HG03108 (cell line): ENCODE data around the gene ZNF778.
"Not testable (repeated sequence)": the region's sequence is repeated elsewhere in the genome, so short reads cannot be mapped to it uniquely, and the experiment has no call there.

ENCODE experiments used
- ATAC-seq: cut with Tn5 transposase; IDR thresholded peaks from one replicate; pipeline ENCODE4 v1.9.1; 2021; ENCODE audit warnings: moderate library complexity; ENCODE audit not compliant: unreplicated experiment

The ZNF778 gene

DNA sequence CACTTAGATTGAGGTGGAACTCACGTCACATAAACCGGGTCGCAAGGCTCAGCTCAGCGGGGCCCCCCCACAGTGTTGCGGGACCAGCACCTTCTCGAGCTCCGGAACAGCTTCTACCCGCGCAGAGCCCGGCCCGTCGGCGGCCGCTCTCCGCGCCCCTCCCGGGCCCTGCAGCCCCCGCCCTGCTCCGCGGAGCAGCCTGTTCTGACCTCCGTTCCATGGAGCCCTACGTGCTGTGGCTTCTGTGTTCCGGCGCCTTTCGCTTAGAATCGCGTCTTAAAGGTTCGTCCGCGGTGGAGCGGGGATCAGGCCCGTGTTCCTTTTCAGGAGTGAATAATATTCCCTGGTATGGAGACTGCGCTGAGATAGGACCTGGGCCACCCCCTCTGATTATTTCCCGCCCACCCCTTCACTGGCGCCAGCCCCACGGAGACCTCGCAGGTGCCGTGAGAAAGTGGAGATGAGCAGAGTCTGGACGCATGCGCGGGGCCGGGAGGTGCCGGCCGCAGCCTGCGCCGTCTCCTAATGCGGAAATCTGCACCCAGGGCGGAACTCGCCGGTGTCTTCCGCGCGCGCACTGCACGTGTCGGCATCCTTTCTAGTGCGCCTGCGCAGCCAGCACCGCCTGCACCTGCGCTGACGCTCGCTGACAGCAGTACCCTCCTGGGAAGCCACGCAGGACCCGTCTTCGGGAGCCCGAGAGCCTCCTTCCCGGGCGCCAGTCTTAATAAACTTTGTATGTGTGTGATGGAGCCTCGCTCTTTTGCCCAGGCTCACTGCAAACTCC, 30.9 kb downstream of the ZNF778 start:
- ATAC-seq = no peak

DNA sequence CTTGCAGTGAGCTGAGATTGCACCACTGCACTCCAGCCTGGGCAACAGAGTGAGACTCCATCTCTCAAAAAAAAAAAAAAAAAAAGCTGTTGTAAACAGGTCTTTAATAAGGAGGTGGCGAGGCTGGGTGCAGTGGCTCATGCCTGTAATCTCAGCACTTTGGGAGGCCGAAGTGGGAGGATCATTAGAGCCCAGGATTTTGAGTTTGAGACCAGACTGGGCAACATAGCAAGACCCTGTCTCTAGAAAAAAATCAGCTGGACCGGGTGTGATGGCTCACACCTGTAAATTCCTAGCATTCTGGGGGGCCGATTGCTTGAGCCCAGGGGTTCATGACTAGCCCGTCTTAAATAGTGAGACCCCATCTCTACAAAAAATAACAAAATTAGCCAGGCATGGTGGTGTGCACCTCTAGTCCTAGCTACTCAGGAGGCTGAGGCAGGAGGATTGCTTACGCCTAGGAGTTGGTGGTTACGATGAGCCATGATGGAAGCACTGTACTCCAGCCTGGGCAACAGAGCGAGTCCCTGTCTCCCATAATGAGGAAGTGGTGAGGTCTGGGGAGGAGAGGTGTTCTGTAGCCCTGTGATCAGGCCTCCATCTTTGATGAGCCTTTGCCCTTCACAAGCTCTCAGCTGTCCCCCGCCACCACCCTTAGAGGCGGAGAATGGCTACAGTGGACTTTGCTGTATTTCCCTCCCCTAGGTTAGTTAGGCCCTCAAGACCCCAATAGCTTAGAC, 36.2 kb downstream of the ZNF778 start:
- no peak for ATAC-seq

DNA sequence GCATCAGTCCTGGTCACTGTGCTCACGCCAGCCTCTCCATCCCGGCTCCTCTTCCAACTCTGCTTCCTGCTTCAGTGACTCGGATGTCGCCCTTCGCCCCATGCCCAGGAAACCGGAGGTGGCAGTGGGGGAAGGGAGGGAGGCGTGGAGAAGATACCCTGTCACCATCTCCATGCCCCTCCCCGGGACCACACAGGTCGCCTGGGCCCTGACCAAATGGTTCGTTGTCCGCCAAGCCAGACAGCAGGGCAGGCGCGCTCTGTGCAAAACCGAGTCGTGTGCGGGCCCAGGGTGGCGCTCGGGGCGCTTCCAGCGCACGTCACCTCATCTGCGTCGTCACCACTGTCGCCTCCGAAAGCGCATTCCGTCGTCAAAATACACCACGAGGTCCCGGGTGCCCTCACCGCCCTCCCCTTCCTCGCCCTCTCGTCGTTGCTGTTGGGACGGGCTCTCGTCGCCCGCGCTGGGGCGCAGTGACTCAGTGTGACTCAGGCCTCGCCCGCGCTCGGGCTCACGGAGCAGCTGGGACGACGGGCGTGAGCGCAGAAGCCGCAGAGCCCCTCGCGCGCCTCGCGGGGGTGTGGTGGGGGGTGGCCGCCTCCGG, 39.2 kb downstream of the ZNF778 start:
- ATAC-seq = no peak

DNA sequence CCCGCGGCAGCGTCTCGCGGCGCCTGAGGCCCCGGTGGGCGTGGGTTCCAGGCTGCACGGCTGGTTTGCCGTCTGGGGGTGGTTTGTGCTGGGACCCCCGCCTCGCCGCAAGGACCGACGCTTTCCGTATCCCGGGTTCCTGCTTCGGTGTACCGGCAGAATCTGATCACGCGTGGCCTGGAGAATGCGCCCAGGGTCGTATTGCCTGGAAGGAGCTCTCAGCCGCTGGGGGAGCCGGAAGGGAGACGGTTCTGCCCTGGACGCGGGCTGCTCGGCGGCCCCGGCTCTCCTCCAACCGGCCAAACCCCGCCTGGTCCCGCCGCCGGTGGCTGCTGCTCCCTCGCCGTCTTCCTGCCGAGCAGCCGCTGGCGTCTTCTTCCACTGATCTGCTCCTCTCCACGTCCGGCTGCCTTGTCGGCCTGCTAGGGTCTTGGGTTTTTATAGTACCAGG, 39.8 kb downstream of the ZNF778 start:
- no peak for ATAC-seq

DNA sequence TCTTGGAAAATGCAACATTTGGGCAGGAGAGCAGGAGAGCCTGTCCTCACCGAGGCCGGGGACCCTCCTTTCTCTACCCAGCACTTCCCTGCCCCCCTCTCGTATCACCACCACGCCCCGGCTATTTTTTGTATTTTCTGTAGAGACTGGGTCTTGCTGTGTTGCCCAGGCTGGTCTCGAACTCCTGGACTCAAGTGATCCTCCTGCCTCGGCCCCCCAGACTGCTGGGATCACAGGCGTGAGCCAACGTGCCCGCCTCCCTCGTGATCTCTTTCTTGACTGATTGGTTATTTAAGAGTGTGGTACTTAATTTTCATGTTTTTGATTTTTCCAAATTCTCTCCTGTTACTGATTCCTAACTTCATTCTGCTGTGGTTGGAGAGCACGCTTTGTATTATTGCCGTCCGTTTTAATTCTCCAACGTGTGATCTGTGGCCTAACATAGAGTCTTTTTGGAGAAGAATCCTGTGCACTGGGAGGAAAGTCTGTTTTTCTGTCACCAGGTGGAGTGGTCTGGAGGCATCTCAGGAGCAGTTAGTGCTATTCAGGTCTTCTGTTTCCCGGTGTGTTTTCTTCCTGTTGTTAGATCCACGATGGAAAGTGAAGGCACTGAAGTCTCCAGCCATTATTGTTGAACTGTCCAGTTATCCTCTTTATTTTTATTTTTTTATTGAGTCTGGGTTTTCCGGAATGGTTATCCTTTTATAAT, 40.4 kb downstream of the ZNF778 start:
- no peak for ATAC-seq

DNA sequence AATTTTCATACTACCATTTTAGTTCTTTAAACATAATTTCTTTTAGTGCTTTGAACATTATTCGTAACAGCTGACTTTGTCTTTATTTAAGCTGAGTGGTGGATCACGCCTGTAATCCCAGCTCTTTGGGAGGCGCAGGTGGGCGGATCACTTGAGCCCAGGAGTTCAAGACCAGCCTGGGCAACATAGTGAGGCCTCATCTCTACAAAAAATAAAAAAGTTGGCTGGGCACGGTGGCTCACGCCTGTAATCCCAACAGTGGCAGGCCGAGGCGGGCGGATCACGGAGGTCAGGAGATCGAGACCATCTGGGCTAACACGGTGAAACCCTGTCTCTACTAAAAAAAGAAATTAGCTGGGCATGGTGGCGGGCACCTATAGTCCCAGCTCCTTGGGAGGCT, 42.4 kb downstream of the ZNF778 start:
- ATAC-seq = not testable (repeated sequence)

DNA sequence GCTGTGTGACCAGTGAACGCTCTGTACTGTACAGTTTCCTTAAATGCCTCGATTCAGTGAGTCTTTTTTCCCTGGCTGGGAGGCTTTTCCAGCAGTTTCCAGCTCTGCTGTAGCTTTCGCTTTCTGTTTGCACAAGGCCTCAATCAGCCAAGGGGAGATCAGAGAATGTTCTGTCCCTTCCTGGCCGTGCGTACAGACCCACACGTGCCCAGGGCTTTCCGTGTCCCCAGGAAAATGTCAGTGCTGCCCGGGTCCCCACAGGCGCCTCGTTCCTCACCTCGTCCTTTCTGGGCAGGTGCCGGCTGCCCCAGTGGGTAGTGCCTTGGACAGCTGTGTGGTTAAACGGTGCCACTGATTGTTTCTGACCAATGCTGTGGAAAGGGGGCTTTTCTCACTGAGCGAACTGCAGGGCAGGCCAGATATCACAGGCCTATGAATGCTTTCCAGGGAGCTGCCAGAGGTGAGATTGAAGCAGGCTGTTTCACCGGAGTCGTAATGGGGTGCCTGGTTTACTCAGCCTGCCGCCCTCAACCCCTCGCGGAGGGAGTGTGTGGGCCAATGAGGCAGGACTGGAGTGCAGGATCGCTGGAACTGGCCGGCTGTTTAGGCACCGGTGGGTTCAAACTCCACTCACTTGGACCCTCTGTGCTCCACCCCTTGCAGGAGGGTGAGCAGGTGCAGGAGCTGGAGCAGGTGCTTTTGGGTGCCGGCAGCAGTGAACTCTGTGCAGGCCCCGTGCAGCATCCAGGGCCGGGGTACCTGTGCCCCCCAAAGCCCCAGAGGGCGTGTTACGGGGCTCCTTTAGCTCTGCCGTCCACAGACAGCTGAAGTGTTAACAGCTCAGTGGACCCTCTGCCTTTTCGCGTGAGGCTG, 44.4 kb downstream of the ZNF778 start:
- ATAC-seq = no peak

DNA sequence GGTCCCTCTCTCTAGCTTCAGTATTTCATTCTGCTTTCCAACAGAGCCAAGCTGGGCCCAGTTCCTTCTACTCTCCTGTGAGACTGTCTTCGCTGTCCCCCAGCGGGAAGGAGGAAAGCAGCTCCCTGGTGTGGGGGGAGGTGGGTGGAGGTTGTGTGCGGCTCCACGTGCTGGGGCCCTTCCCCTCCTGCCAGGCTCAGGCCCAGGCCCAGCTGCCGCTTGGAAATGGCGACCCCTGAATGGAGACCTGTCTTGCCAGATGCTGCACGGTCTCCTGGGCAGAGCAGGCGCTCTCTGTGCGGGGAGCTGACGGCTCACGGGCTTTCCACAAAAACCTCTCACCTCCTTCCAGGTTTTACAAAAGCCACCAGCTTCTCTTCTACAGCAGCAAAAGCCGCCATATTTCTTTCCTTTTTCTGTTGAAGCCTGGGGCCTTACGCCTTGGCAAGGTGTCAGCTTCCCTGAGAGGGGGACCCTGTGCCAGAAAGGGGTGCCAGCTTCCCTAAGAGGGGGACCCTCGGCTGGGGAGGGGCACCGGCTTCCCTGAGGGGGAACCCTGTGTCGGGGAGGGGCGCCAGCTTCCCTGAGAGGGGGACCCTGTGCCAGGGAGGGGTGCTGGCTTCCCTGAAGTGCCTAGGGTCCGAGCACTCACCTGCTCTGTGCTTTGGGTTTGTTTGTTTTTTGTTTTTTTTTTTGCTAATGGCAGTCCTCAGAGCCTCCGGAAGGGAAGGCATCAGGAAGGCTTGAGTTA, 47.5 kb downstream of the ZNF778 start:
- no peak for ATAC-seq

DNA sequence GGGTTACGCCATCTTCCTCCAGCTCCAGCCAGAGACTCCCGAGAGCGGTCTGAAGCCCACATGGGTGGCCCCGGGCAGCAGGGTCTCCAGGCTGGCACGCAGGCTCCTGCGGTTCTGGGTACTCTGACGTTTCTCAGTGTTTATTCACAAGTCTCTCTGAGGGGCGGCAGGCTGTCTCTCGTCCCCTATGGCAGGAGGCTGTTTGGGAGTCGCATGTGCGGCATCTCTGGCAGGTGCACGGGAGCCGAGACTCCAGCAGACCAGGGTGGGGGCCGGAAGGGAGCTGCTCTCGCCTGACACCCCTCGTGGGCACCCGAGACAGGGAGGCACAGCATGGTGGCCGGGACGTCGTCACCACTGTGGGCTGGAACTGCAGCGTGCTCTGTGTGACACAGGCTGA, 48.1 kb downstream of the ZNF778 start:
- no peak for ATAC-seq

DNA sequence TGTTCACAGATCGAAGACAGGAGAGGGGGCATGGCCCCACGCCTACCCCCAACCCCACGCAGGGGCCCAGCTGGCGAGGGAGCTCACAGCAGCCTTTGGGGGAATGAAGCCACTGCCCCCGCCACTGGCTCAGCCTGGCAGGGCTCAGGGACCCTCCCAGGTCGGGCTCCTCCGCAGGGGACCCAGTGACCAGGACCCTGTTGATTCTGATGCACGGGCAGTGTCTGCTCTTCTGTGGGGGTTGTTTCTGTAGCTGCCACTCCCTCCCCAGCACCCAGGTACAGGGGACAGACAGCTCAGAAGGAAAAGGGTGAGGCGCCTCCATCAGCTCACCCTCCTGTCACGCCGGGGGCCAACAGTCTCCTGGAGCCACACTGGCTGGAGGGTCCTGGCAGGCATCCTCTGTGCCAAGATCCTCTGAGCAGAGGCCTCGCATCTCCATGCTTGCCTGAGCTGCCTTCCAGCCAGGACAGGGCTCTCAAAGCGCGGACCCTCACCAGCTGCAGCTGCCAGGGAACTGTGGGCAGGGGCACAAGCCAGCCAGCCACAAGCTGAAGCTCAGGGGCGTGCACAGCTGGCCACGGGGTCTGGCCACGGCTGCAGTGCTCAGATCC, 49.1 kb downstream of the ZNF778 start:
- no peak for ATAC-seq

DNA sequence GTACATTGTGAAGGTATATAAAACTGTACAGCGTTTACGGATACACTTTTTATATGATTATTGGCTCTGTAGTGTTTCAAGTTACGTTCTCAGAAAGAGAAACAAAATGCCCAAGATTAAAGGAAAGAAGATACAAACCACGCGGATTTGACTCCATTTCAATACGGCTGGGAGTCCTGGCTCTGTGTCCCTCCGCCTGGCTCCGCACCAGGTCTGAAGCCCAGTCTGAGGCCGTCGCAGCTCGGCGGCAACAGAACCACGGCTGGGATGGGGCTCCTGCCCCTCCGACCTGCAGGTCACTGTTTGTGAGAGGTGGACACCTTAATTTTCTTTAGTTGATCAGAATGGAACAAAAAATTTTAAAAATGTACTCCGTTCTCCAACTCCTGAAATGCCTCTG, 50.2 kb downstream of the ZNF778 start:
- ATAC-seq = not testable (repeated sequence)

DNA sequence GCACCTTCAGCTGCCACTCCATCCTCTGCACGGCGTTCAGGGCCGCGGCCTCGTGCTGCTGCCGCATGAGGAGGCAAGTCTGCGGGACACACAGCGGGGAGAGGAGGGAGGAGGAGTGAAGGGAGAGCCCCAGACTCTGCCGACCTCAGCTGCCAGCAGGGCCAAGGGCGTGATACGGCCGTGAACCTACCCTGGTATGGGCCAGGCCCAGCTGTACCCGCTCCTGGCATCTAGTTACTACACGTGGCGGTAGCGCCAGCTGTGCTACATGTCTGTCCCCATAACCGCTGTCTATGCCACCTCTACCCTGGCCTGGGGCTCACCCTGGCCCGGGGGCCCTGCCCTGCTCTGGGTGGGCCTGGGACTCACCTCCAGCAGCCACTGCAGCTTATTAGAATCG, 51.1 kb downstream of the ZNF778 start:
- no peak for ATAC-seq

DNA sequence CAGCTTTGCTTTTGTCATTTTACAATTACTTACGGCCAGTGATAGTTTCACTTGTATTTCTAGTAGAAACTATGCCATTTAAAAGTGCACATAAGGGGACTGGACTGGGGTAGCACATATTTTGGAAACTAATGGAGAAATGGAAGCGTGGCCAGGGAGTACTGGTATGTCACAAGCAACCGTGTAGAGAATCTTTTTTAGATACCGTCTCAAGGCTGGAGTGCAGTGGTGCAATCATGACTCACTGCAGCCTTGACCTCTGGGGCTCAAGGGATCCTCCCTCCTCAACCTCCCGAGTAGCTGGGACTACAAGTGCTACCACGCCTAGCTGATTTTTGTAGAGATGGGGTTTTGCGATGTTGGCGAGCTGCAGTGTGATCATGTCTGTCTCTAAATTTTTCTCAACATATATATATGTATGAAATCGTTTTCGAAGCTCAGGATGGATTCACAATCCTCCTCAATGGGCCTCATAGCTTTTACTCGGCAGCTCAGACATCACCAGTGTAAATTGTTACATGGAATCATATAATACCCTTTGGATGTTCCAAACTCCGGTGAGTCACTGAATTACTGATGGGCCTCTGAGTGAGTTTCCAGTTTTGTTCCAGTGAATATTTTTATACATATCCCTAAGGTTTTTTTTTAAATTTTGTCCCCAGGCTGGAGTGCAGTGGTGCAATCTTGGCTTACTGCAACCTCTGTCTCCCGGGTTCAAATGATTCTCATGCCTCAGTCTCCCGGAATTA, 51.7 kb downstream of the ZNF778 start:
- no peak for ATAC-seq

DNA sequence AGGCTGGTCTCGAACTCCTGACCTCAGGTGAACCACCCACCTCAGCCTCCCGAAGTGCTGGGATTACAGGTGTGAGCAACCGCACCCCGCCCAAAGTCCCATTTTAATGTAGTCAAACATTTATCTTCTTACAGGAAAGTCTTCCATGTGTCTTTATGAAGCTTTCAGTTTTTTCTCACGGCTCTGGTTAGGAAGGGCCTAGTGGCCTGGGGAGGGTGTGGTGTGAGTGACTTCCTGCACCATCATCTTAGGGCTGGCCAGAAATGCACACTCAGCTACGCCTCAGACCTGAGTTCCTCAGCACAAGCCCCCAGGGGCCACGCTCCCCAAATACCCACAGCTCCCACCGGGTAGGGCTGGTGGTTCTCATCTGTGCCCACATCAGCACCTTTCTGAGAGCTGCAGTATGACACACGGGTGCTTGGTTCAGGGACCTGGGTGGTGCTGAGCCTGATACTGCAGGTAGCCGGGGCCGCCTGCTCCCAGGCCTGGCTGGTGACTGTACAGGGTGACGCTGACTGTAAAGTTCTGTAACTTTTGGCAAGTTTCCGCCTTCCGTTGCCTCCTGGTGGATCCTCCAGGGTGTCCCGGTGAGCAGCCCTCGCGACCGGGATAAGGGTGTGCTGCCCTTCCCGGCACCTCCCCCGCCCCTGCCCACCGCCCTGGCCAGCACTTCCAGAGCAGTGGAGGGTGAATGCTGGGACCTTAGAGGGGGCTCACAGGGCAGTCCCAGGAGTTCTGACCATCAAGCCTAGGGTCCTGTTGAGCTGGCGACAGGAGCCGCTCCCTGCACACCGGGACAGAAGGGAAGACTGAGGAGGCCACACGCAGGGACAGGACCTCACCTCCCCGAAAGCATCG, 52.5 kb downstream of the ZNF778 start:
- no peak for ATAC-seq

DNA sequence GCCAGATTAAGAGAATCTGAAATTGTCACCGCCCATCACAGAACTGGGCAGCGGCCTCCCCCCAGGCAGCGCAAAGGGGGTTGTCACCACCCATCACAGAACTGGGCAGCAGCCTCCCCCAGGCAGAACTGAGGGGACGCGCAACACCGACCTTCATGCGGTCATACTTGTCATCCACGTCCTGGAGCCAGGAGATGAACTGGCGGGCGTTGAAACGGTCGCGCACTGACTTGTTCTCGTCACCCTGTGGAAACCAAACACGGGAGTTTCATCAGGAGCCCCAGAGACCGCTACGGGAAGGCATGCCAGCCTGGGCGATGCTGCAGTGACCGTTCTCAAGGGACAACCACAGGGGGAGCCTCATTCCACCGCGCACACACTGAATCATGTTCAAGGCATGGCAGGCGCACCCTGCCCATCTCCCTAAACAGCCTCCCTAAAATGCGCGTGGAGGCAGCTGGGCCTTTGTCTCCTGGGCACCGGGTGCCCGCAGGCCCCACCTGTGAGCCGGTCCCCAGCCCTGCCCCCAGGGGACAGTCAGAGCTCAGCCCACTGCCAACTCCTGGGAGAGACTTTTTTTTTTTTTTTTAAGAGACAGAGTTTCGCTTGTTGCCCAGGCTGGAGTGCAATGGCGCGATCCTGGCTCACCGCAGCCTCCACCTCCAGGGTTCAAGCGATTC, 53.3 kb downstream of the ZNF778 start:
- no peak for ATAC-seq

DNA sequence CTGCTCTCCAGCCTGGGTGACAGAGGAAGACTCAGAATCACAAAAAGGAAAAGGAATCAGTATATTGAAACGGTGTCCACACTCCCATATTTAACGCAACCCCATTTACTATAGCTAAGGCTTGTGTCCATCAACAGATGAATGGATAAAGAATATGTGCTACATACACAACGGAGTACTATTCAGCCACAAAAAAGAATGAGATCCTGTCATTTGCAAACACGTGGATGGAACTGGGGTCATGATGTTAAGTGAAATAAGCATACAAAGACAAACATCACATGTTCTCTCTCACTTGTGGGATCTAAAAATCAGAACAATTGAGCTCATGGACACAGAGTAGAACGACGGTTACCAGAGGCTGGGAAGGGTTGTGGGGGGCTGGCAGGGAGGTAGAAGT, 55.1 kb downstream of the ZNF778 start:
- no peak for ATAC-seq
